HG02884 (cell line): ENCODE data around the gene AQP1.

Source experiments
- ATAC-seq: cut with Tn5 transposase; IDR thresholded peaks from one replicate; pipeline ENCODE4 v1.9.1; 2021; ENCODE audit warnings: mild to moderate bottlenecking, moderate library complexity; ENCODE audit not compliant: unreplicated experiment

The AQP1 gene

GRCh38 chr7:30971440-30971839, 59.8 kb downstream of the AQP1 start:
- ATAC-seq = no peak

DNA sequence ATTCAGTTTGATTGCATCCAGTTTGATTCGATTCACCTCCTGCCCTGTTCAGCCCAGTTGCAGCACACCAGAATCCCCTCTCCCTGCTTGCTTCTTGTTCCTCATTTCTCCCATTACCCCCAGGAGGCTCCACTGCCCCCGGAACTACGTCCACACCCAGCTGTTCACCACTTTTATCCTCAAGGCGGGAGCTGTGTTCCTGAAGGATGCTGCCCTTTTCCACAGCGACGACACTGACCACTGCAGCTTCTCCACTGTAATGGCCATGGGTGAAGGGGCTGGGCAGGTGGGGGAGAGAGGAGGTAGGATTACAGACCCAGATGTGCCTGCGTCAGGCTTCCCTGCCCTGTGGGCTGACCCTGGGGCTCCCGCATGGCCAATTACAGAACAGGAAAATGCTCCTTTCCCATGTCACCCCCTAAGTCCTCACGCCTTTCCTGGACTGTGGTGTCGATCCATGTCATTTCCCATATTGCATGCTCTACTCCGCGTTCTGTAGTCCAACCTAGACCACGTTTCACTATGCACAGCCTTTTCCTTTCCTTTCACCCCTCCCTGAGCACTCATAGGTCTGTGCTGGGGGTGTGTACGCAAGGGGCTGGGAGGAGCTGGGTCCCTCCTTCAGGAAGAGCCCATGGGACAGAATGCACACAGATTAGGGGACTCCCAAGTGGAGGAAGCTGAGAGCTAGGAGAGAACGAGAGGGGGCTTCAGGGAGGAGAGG, 60.3 kb downstream of the AQP1 start:
- ATAC-seq = no peak

DNA sequence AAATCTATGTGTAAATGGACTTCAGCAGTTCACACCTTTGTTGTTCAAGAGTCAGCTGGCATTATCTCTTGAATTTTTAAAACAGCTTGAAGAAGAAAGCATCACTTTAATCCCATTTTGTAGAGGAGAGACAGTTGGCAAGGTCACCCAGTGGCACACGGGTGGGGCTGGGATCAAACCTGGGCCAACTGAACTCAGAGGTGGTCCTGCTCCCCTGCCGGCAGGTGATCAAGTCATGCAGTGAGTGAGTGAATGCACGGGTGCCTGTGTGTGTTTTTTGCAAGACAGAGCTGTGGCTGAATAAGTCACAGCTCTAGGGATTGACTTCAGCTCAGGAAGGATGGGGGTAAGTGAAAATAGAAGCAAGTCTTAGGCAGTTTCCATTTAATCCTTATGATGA, 61.6 kb downstream of the AQP1 start:
- no peak for ATAC-seq

- ATAC-seq = no peak
Measured at GRCh38 chr7:30973791-30974604, 62.3 kb downstream of the AQP1 start.

GRCh38 chr7:30974605-30975255, 63.1 kb downstream of the AQP1 start:
- ATAC-seq = peak; percentile 95
